ENCODE measurements around the gene MPPE1.

DNA sequence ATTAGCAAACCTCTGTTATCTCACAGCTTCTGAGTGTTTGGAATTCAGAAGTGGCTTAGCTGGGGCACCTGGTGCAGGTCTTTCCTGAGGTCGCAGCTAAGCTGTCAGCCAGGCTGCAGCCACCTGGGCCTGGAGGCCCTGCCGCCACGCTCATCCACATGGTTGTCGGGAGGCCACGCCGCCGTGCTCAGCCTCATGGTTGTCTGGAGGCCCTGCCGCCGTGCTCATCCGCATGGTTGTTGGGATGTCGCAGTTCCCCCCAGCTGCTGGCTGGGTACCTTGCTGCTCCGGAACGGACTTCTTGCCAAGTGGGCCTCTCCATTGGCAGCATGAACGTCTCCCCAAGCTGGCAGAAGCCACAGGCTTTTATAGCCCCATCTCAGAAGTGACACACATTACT is 24.3 kb upstream of the MPPE1 start:
- TF ChIP-seq CTCF (IDR thresholded peaks at IDR 0.05) (no peak), POLR2A (IDR thresholded peaks at IDR 0.05) (no peak)

Data from right lobe of liver (tissue), 4 donors.